CD4-positive, alpha-beta T cell treated with Interleukin-10 for 1 hour (primary cell): ENCODE data around the gene TMEM61.
"Not testable (repeated sequence)": the region's sequence is repeated elsewhere in the genome, so short reads cannot be mapped to it uniquely, and the experiment has no call there.

Experiments used
- DNase-seq: peaks from one replicate; pipeline ENCODE4 v3.0.0-alpha.2; 2020

Gene TMEM61

DNA sequence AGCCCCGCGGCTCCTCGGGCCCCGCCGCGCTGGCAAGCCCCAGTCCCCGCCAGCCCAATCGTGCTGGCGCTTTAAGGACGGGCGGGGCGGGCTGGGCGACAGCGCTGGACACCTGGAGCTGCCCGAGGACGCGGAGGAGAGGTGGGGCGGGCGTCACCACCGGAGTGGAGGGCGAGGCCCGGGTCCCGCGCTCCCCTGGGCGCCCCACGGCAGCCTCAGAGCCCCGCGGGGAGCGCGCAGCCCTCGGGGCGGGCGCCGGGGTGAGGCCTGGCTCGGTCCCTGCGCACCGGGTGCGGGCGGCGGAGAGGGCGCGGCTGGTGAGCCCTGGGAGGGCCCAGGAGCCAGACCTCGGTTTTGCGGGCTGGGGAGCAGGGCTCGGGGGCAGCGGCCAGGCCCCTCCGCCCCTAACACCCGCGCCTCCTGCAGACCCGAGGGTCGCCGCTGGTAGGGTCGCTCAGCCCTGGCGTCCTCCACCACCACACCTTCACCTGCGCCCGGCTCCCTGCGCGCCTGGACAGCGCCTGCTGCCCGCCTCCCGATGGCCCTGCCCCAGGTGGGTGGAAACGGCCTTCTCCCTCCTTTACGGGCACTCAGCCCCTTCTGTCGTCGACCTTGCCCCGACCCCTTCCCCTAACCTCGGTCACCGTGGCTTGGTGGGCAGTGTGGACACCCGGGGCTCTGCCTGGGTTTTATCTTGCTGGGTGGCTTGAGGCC lies at the start of gene TMEM61:
Gene TMEM61 (plus strand): TSS at position 101 of the 714 bp plus-strand sequence. CDS start 438 bp downstream, at position 539.
- no peak for DNase-seq

DNA sequence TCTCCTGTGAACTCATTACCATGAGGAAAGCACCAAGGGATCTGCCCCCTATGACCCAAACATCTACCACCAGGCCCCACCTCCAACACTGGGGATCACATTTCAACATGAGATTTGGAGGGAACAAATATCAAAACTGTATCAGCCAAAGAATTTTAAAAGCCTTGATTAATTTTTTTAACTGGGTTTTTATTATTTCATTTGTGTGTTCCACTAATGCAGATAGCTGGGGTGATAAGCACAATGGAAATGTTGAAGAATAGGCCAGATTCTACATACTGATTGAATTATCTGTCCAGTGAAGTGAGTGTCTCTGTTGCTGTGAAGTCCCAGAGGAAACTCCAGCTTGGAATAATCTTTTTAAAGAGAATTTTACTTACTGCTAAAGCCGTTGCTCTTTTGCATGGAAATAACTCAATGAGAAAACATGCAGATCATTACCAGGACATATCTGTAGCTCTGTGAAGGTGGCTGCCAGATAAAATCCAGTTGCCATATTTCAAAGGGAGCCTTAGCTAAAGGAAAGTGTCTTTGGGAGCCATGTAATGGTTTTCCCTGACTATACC lies 49.1 kb upstream of the TMEM61 start:
- no peak for DNase-seq

DNA sequence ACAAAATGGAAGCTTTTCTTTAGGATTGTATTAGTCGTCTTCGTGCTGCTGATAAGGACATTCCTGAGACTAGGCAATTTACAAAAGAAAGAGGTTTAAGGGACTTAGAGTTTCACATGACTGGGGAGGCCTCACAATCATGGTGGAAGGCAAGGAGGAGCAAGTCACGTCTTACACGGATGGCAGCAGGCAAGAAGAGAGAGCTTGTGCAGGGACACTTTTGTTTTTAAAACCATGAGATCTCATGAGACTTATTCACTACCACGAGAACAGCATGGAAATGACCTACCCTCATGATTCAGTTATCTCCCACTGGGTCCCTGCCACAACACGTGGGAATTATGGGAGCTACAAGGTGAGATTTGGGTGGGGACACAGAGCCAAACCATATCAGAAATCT lies 46.3 kb upstream of the TMEM61 start:
- DNase-seq: not testable (repeated sequence)

DNA sequence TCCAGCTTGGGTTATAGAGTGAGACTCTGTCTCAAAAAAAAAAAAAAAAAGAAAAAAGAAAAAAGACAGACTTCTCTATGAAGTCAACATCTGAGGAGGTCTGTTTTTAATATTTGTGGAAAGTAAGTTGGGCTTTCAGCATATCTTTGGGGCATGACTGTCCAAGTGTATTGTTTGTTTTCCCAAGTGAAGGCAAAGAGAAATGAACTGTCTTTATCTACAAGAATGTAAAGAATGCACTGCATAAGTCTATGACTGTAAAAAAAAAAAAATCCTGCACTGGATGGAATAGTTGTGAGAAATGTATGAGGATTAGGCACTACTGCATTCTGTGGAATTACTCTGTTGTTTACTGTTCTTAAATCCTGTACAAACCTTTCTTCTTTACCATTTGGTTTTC lies 45.6 kb upstream of the TMEM61 start:
- no peak for DNase-seq

GRCh38 chr1:54936791-54937190 lies 43.6 kb upstream of the TMEM61 start:
- DNase-seq: no peak

DNA sequence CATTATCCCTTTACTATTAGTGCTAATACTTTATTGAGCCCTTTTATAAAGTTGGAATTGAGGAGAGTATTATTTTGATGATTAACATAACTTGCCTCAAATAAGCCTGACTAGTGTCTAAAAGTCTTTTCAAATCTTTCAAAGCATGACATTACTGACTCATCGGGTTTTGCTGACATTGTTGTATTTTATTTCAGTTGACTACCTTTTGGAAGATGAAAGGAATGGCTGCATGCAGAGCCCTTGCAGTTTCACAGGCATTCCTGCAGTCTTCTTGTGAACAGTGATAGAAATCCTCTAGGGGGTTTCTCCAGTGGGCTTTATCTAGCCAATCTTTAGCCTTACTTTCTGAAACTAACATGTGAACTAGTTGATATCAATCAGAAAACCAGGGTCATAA lies 43.0 kb upstream of the TMEM61 start:
- DNase-seq: no peak

GRCh38 chr1:54938955-54939354 lies 41.5 kb upstream of the TMEM61 start:
- not testable (repeated sequence) for DNase-seq

GRCh38 chr1:54940042-54940441 lies 40.4 kb upstream of the TMEM61 start:
- no peak for DNase-seq

GRCh38 chr1:54942976-54943375 lies 37.5 kb upstream of the TMEM61 start:
- DNase-seq: no peak

DNA sequence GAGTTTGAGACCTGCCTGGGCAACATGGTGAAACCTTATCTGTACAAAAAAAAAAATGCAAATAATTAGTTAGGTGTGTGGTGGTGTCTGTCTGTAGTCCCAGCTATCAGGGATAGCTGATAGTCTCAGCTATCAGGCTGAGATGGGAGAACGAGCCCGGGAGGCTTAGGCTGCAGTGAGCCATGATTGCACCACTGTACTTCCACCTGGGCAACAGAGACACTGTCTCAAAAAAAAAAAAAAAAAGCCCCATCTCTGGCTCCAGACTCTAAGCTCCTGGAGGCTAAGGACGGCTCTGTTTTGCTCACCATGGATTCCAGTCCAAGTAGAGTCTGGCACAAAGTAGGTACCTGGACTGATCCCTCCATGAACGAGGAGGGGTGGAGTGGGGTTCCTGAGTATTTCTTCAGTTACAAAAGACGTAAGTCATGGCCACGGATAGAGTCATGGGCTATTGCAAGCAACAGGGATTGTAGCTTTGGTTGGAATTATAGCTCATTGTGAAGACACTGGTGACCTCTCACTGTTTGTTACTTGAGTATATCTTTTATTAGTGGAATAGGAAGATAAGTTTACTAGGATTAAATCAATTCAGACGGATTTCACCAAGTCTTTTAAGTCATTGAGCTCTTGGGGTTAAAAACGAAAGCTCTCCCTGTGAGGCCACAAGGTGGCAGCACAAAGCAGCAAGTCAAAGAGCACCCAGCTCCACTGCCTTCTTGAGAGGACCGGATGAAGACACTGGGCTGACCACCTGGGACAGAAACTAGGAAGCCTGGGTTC lies 35.6 kb upstream of the TMEM61 start:
- peak; percentile 72 for DNase-seq

GRCh38 chr1:54945393-54945936 lies 35.0 kb upstream of the TMEM61 start:
- no peak for DNase-seq

DNA sequence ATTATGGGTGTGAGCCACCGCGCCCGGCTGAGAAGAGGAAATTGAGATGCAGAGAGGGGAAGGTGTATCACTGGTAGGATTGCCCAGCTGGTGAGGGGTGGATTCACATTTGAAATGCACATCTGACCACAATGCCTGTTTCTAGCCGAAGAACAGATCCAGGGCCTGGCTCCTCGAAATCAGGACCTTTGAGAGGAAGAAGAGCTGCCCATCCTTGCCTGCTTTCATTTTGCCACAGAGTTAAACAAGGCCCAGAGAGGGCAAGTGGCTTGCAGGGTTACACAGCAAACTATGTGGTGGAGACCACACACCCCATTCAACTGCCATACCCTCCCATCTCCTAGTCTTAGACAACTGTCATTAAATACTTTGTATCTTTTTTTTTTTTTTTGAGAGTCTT lies 32.9 kb upstream of the TMEM61 start:
- DNase-seq: no peak

GRCh38 chr1:54949053-54949452 lies 31.4 kb upstream of the TMEM61 start:
- peak; percentile 22 for DNase-seq

DNA sequence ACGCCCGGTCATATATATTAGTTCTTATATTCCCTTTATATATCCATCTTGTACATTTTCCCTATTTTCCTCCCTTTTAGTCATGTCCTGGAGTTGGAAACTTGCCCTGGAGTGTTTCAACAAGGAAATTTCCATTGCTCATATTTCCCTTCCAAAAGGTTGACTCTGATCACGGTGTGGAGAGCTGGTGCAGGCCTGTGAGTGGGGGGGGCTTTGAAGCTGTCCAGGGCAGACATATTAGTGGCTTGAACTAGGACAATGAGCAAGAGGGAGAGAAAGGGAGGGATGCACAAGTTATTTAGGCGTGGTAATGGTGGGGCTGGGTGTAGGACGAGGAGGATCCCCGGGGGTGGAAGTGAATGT lies 30.4 kb upstream of the TMEM61 start:
- DNase-seq: no peak

DNA sequence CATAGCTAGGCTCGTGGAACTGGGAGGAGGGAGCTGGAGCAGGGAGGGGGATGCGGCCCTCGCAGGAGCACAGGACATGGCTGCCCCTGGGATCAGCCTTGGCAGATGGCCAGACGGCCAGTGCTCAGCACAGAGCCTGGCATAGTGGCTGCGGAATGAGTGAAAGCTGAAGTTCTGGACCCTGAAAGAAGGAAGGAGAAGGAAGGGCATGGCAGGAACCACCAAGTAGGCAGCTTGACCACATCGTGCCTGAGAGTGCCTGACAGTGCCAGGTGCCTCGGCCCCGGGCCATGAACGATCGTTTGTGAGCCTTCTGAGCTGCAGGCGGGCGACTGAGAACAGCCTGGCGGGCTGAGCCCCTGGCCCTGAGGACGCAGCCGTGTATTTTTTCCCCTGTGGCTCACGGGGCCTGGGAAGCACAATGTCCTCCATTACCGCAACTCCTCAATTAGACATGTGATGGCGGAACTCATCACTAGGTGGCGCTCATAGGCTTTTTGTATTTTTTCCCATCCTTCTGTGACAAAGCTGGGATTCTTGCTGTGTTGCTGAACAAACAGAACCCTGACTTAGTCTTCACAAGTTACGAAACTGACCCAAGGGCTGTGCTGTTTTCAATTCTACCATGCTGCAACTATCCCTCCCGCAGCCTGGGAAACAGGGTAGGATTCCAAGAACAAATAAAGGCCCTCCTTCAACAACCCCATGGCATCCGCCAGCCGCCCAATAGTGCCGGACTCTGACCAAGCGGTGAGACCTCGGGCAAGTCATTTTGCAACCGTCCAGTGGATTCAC lies 29.9 kb upstream of the TMEM61 start:
- peak; percentile 62 for DNase-seq

GRCh38 chr1:54951810-54952226 lies 28.6 kb upstream of the TMEM61 start:
- no peak for DNase-seq

DNA sequence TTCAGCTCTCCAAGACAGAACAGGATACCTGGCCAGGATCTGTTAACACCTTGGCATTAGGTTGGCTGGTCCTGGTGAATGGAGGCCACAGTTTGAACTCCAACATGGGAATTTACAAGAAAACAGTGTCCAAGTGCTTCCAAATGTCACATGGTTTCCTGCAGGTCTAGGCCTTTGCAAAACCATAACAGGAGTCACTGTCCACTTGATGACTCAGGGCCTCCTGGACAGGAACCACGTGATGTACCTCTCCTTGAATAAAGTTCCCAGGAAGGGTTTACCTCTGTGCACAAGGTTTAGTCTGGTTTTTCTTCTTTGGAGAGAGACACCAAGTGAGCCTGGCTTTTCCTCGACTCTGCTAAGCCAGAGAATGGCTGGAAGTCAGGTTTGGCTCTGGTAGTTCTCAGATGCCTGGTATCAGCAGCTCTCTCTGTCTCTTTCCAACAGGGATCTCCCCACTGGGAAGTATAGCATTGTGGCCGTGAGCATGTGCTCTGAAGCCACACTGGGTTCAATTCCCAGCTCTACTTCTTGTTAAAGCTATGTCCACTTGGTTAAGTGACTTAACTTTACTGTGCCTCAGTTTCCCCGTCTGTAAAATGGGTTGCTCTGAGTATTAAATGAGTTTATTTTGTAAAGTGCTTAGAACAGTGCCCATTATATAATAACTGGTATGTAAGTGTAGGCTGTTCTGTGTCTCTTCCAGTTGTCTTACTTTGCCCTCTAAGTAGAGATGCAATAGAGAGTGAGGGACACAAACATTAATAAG lies 27.3 kb upstream of the TMEM61 start:
- no peak for DNase-seq

- DNase-seq: no peak
Observed at GRCh38 chr1:54953846-54954245, 26.6 kb upstream of the TMEM61 start.

GRCh38 chr1:54955359-54955758 lies 25.1 kb upstream of the TMEM61 start:
- DNase-seq: no peak

DNA sequence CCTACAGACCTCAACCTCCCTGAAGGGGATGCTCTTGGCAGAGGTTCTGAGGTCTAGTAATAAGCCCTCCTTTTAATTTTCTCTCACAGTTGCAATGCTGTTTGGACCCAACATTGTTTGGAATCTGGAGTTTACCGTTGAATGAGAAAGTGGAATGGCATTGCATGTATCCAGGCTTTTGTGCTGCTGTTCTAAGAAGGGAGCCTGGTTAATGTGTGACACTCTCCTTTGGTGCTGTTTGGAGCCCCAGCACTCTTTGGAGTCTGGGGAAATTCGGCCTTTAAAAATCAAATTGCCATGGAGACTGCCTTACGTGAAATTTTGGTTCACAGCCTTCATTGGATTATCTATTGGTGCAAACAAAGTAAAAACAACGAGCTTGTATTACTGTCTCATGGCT lies 23.7 kb upstream of the TMEM61 start:
- DNase-seq: no peak

GRCh38 chr1:54959241-54959640 lies 21.2 kb upstream of the TMEM61 start:
- no peak for DNase-seq
